Sigmoid colon (tissue), 4 donors: ENCODE measurements around the gene GABRB2.

ENCODE experiments used
- CTCF ChIP-seq, 4 experiments: fragments of 450-650 bp in 3 of 4; fragments of 200-600 bp in 1 of 4; IDR thresholded peaks; one replicate each; pipeline ENCODE4 v1.5.1; 2016 to 2019; ENCODE audit warnings: antibody characterized with exemption in 4 of 4, mild to moderate bottlenecking in 3 of 4, moderate library complexity in 2 of 4
- EP300 ChIP-seq, 4 donors: sonication (generic); formaldehyde crosslinking; IDR thresholded peaks; one replicate each; pipeline ENCODE4 v1.6.1; 2017; ENCODE audit warnings: antibody characterized with exemption in 4 of 4

GRCh38 chr5:161412792-161413191 is 133.7 kb downstream of the GABRB2 start:
- no peak for TF ChIP-seq CTCF (IDR thresholded peaks at IDR 0.05)
- no peak for TF ChIP-seq EP300 (IDR thresholded peaks at IDR 0.05)
